ENCODE data around the gene AKR1C8. TPM values are rescaled to one million over a fixed set of nuclear protein-coding genes. Genes with fewer than 3 reads are reported as not detected.
"Not testable (repeated sequence)": the region's sequence is repeated elsewhere in the genome, so short reads cannot be mapped to it uniquely, and the experiment has no call there.

AKR1C8 gene
- total RNA-seq, 2 donors from 2014 or later = 0.68 TPM; not detected in 1

DNA sequence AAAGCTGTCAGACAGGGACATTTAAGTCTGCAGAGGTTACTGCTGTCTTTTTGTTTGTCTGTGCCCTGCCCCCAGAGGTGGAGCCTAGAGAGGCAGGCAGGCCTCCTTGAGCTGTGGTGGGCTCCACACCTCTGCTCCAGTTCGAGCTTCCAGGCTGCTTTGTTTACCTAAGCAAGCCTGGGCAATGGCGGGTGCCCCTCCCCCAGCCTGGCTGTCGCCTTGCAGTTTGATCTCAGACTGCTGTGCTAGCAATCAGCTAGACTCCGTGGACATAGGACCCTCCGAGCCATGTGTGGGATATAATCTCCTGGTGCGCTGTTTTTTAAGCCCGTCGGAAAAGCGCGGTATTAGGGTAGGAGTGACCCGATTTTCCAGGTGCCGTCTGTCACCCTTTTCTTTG is 4.4 kb downstream of the AKR1C8 start:
- intact Hi-C loops (cut with DNase I); ATAC-seq; DNase-seq: not testable (repeated sequence)

GRCh38 chr10:5175581-5175980 is 9.4 kb downstream of the AKR1C8 start:
- ATAC-seq; intact Hi-C loops (cut with DNase I); DNase-seq: not testable (repeated sequence)

DNA sequence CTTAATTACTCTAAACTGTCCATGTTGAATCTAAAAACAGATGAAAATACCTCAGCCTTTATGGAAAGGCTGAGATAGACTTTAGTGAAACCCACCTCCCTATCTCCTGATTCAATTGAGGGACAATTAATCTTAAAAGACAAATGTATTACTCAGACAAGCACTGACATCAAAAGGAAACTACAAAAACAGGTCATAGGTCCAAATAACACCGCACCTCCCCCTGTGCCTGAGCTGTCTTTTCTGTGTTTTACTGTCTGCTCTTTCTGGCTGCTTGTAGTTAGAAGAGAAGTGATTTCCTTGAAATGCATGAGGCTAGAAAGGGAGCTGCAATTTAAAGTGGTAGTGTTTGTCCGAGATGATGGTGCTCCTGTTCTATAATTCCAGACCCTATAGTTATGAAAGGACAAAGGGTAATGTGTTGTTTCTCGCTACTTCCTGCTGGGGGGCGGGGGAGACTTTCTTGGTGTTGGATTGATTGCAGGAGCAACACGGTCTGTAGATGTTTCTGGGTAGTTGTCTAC is 16.0 kb downstream of the AKR1C8 start:
- intact Hi-C loops (cut with DNase I) = no loop called here
- DNase-seq (no peak), ATAC-seq (no peak)

GRCh38 chr10:5165738-5166137 is 19.2 kb downstream of the AKR1C8 start:
- ATAC-seq = no peak
- DNase-seq = no peak
- intact Hi-C loops (cut with DNase I) = no loop called here

DNA sequence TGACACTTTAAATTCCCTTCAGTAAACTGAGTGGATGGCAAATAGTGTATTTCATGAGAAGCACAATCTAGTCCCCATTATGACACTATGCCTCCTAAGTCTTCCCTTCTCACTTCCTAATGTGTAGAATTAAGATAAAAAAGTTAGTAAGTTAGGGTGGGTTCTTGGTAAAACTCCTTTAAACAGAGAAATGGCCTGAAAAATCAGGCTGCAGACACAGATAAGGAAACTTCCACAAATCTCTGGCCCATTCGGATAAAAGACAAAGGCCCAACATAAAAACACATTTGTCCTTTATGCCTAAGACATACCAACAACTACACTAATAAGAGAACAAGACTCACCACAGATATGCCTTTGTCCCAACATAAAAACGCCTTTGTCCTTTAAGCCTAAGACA is 21.5 kb downstream of the AKR1C8 start:
- DNase-seq (no peak), ATAC-seq (no peak)
- intact Hi-C loops (cut with DNase I) = no loop called here

- ATAC-seq (no peak), DNase-seq (no peak)
- intact Hi-C loops (cut with DNase I) = no loop called here
Measured at GRCh38 chr10:5159126-5159525, 25.8 kb downstream of the AKR1C8 start.

DNA sequence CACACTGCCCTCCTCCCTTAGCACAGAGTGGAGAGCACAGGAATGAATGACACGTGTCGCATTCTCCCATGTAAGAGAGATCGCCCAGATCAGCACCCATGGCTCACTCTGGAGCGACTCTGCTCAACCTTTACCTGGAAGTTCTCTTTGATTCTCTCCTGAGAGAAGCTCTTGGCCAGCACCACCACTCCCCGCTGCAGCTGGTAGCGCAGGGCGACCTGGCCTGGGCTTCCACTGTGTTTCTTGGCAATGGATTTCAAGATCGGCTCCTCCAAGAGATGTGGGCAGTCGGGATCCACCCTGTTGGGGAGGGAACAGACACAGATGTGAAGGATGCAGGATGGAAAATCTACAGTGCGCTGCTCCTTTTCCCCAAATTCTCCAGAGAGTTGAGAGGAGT is 27.4 kb downstream of the AKR1C8 start:
- intact Hi-C loops (cut with DNase I) = no loop called here
- ATAC-seq = no peak
- no peak for DNase-seq

- intact Hi-C loops (cut with DNase I) = no loop called here
- DNase-seq (no peak), ATAC-seq (no peak)
Measured at GRCh38 chr10:5155951-5156350, 29.0 kb downstream of the AKR1C8 start.

DNA sequence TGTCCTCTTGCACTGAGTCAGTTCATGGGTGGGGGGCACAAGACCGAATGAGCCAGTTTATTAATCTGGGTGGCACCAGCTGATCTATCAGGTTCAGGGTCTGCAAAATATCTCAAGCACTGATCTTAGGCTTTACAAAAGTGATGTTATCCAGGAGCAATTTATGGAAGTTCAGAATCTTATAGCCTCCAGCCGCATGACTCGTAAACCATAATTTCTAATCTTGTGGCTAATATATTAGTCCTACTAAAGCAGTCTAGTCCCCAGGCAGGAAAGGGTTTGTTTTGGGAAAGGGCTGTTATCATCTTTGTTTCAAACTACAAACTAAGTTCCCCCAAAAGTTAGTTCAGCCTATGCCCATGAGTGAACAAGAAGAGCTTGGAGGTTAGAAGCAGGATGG is 33.9 kb downstream of the AKR1C8 start:
- intact Hi-C loops (cut with DNase I) = no loop called here
- DNase-seq (no peak), ATAC-seq (no peak)

DNA sequence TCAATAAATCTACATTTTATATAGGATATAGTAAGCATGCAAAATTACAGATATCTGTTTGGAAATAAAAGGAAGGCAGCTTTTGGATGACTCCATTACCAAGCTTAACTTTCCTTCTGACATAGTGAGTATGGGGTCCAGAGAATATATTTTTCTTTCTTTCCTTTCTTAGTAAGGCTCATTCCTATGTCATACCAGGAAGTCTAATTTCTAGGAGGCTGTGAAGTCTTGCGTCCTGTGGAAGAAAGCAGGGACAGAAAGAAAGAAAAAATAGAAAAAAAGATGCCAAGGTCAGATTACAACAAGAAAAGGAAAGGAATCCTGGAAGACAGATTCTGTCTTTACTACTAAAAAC is 36.3 kb downstream of the AKR1C8 start:
- ATAC-seq = no peak
- intact Hi-C loops (cut with DNase I) = no loop called here
- no peak for DNase-seq

DNA sequence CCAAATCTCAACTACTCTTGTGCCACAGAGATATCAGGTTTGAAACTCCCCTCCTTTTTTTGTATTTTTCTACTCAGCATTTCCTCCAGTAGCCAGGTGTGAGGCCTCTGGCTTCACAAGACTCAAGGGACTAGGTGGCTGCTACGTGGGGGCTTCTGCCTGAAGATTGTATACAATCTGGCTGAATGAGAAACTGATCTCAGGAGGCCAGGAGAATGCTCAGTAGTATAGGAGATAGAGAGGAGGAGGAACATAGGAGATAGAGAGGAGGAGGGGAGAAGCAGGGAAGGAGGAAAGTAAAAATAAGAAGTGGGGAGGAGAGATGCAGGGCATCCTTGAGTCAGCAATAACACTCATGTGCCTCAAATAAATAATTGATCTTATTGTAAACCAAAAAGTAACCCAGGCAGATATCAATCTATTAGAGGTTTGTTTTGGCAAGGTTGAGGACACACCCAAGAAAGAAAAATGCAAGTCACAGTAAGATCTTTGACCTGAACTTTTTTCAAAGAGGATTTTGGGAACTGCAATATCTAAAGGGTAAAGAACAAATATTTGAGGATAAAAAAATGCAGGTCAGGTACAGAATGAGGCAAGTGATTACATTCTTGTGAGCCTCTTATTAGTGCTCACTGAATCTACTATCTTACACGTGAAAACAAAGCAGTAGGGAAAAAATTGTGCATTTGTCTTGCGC is 36.8 kb downstream of the AKR1C8 start:
- DNase-seq (no peak), ATAC-seq (no peak)
- intact Hi-C loops (cut with DNase I) = no loop called here

- ATAC-seq (no peak), DNase-seq (no peak)
- intact Hi-C loops (cut with DNase I) = no loop called here
Measured at GRCh38 chr10:5147255-5147980, 37.5 kb downstream of the AKR1C8 start.

GRCh38 chr10:5146920-5147254 is 38.1 kb downstream of the AKR1C8 start:
- no peak for DNase-seq
- ATAC-seq = no peak
- intact Hi-C loops (cut with DNase I) = no loop called here

- DNase-seq = no peak
- no peak for ATAC-seq
- intact Hi-C loops (cut with DNase I) = no loop called here
Measured at GRCh38 chr10:5143137-5143536, 41.8 kb downstream of the AKR1C8 start.

DNA sequence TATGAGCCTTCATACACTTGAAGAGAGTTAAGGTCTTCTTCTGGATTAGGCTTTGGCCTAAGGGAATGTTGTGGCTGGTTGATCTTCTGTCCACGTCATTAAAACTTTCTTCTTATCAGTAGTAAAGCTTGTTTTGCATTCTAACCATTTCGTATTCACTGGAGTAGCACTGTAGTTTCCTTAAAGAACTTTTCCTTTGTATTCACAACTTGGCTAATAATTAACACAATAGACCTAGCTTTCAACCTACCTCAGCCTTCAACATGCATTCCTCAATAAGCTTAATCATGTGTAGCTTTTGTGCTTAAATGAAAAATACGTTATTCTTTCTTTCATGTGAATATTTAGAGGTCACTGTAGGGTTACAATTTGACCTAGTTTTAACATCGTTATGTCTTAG is 42.8 kb downstream of the AKR1C8 start:
- ATAC-seq (no peak), DNase-seq (no peak)
- intact Hi-C loops (cut with DNase I) = no loop called here

- DNase-seq; intact Hi-C loops (cut with DNase I); ATAC-seq: not testable (repeated sequence)
Measured at GRCh38 chr10:5137699-5138098, 47.3 kb downstream of the AKR1C8 start.

DNA sequence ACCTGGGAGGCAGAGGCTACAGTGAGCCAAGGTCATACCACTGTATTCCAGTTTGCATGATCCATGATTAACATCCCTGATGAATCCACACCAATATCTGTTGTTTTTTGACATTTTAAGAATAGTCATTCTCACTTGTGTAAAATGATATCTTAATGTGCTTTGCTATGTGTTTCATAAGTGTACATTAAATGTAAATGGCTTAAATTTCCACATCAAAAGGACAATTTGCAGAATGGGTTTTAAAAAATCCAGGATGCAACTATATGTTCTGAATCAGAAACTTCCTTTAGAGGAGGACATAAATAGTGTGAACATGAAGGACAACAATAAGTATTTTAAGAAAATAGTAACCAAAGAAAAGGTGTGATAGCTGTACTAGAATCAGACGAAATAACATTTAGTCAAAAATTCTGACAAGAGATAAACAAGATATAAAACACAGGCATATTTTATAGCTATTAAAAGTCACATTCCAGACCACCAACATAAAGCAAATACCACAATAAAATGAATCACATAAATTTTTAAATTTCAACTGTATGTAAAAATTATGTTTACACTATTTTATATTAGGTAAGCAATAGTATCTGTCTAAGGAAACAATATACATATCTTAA is 48.4 kb downstream of the AKR1C8 start:
- DNase-seq (no peak), ATAC-seq (no peak)
- intact Hi-C loops (cut with DNase I) = no loop called here

DNA sequence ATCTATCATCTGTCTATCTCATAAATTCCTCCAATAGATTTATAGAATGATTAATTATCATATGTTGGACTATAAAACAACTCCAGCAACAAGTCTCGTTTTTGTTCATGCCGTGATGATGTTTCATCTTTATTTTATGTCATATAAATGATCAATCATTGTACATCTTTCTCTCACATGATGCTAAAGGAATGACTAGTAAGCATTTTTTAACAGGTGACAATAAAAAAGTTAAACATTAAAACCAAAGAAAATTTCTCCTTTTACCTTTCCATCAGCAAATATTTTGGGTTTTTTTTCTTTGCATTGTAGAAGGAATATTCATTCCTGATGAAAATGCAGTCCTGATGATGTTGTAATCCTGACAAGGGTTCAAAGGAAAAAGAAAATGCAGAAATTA is 49.4 kb downstream of the AKR1C8 start:
- no peak for DNase-seq

GRCh38 chr10:5125315-5126044 is 59.5 kb downstream of the AKR1C8 start:
- no peak for ATAC-seq
- DNase-seq = no peak
- intact Hi-C loops (cut with DNase I) = no loop called here

More for the DNA sequence above, 49.4 kb downstream of the AKR1C8 start:
- ATAC-seq = no peak
- intact Hi-C loops (cut with DNase I) = no loop called here

DNA sequence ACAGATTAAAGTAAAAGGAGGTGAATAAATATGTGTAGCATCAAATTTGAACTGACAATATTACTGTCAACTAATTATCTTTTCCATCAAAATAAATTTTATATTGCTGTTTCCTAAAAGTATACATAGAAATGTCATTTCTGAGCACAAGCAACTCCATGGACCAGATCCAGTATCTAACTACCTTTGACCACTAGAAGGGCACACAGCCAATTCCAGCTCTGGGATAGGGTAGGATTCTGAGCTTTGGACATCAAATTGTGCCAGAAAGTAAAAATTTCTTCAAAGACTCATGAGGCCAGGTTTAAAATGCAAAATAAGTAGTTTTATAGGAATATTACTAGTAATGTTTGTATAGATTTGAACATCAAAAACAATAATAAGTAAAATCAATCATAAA is 61.1 kb downstream of the AKR1C8 start:
- ATAC-seq (no peak), DNase-seq (no peak)
- intact Hi-C loops (cut with DNase I) = no loop called here

Measured in left cardiac atrium (tissue), 4 donors.